ENCODE measurements around the gene ITPK1. TPM values are rescaled to one million over a fixed set of nuclear protein-coding genes. Genes with fewer than 3 reads are reported as not detected.

The ITPK1 gene
- total RNA-seq, 1 experiment from 2014 or later, result 25.9 TPM

DNA sequence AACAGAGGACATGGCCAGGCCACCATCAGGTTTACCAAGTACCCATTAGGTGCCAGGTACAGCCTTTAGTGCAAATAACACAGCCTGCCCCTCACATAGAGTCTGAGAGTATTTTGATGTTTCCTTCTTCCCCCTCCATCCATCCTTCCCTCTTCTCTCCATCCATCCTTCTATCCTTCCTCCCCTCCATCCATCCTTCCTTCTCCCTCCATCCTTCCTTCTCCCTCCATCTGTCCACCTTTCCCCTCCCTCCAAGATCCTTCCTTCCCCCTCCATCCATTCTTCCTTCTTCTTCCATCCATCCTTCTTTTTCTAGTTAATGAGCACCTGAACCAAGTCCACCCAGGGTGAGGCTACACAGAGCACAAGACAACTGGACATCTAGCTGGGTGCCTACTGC, 39.8 kb downstream of the ITPK1 start:
- in situ Hi-C loops (cut with HindIII; ENCODE audit: low pct_unique_long_range_greater_than_20kb, low sequenced_read_pairs), result no loop called here
- Histone ChIP-seq H3K4me1 (ENCODE audit: control insufficient read depth, insufficient read depth, low read length) (no peaks in the 10 kb centered on the region), H3K27ac (ENCODE audit: low read length) (no peak overlapping the region), H3K9me3 (ENCODE audit: control insufficient read depth, insufficient read depth, low read depth, low read length) (no peaks in the 10 kb centered on the region), H3K4me3 (ENCODE audit: low read depth in 2 of 2, low read length in 2 of 2) (no peak overlapping the region), H3K36me3 (ENCODE audit: control insufficient read depth, insufficient read depth, low read length) (no peaks in the 10 kb centered on the region), H3K27me3 (ENCODE audit: control insufficient read depth, insufficient read depth, low read length) (no peaks in the 10 kb centered on the region)
- POLR2A ChIA-PET, result no interaction called here
- intact Hi-C loops (cut with micrococcal nuclease; ENCODE audit: unreplicated experiment), result no loop called here
- TF ChIP-seq POLR2AphosphoS5 (IDR thresholded peaks at IDR 0.05; ENCODE audit: low read depth, low read length), result no peak
- no peak for TF ChIP-seq CTCF (IDR thresholded peaks at IDR 0.05)
- no peak for TF ChIP-seq TCF7L2 (IDR thresholded peaks at IDR 0.05; ENCODE audit: low read depth, low read length)
- TF ChIP-seq, protein P1, sequence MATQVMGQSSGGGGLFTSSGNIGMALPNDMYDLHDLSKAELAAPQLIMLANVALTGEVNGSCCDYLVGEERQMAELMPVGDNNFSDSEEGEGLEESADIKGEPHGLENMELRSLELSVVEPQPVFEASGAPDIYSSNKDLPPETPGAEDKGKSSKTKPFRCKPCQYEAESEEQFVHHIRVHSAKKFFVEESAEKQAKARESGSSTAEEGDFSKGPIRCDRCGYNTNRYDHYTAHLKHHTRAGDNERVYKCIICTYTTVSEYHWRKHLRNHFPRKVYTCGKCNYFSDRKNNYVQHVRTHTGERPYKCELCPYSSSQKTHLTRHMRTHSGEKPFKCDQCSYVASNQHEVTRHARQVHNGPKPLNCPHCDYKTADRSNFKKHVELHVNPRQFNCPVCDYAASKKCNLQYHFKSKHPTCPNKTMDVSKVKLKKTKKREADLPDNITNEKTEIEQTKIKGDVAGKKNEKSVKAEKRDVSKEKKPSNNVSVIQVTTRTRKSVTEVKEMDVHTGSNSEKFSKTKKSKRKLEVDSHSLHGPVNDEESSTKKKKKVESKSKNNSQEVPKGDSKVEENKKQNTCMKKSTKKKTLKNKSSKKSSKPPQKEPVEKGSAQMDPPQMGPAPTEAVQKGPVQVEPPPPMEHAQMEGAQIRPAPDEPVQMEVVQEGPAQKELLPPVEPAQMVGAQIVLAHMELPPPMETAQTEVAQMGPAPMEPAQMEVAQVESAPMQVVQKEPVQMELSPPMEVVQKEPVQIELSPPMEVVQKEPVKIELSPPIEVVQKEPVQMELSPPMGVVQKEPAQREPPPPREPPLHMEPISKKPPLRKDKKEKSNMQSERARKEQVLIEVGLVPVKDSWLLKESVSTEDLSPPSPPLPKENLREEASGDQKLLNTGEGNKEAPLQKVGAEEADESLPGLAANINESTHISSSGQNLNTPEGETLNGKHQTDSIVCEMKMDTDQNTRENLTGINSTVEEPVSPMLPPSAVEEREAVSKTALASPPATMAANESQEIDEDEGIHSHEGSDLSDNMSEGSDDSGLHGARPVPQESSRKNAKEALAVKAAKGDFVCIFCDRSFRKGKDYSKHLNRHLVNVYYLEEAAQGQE (IDR thresholded peaks at IDR 0.05; ENCODE audit: insufficient read depth in 1 of 2, low read depth in 2 of 2, low read length in 1 of 2), result no peak
- TF ChIP-seq SIN3A (IDR thresholded peaks at IDR 0.05; ENCODE audit: borderline replicate concordance, insufficient read depth, low read depth, low read length), result no peak
- no TSS peak for BruUV-seq (replicated peaks)
- DNase-seq (ENCODE audit: low read depth, low spot score), result no peak
- no peak for ATAC-seq
- CTCF ChIA-PET, result no interaction called here

DNA sequence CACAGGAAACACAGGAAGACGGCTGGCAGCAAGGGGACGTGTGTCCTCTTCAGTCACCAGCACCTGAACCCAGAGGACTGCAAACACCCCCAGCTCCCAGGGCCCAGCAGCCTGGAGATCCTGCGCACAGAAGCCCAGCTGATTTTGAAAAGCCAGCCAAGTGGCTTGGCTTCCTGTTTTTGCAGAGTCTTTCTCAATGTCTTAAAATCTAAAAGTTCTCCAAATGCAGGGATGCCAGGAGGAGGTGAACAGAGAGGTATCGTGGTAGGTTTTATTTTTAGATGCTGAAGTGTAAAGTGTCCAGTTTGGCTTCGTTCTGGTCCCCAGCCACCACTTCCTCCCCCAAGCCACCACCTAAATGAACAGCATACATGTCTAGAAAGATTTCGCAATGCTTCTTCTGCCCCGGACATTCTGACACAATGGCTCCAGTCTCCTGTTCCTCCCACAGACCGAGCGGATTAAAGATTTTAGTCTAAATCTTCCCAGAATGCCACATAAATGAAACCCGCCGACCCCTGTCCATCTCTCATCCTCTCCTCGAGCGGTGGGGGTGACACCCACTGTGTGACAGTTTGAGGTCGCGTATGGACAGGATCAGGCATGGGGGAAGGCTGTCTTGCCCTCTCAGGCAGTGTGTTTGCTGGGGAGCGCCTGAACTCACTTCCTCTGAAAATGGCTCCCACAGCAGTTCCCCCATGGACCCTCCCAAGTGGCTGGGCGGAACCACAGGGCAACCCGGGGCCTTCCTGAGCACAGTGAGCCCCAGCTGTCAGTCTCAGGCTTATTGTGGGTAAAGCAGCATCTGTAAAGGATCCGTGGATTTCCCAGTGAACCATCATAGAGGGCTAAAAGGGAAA, 41.6 kb downstream of the ITPK1 start:
- no TSS peak for BruUV-seq (replicated peaks)
- no peaks in the 10 kb centered on the region for H3K4me1 ChIP-seq (ENCODE audit: control insufficient read depth, insufficient read depth, low read length)
- no peak for DNase-seq (ENCODE audit: low read depth, low spot score)
- in situ Hi-C loops (cut with HindIII; ENCODE audit: low pct_unique_long_range_greater_than_20kb, low sequenced_read_pairs), result no loop called here
- no peak overlapping the region for H3K27ac ChIP-seq (ENCODE audit: low read length)
- CTCF ChIA-PET, result no interaction called here
- TF ChIP-seq POLR2AphosphoS5 (IDR thresholded peaks at IDR 0.05; ENCODE audit: low read depth, low read length), result no peak
- no peak for TF ChIP-seq CTCF (IDR thresholded peaks at IDR 0.05)
- TF ChIP-seq SIN3A (IDR thresholded peaks at IDR 0.05; ENCODE audit: borderline replicate concordance, insufficient read depth, low read depth, low read length), result no peak
- TF ChIP-seq, protein P1 (IDR thresholded peaks at IDR 0.05; ENCODE audit: insufficient read depth in 1 of 2, low read depth in 2 of 2, low read length in 1 of 2), result no peak
- TF ChIP-seq TCF7L2 (IDR thresholded peaks at IDR 0.05; ENCODE audit: low read depth, low read length), result no peak
- H3K36me3 ChIP-seq (ENCODE audit: control insufficient read depth, insufficient read depth, low read length), result no peaks in the 10 kb centered on the region
- no peaks in the 10 kb centered on the region for H3K9me3 ChIP-seq (ENCODE audit: control insufficient read depth, insufficient read depth, low read depth, low read length)
- POLR2A ChIA-PET, result no interaction called here
- H3K27me3 ChIP-seq (ENCODE audit: control insufficient read depth, insufficient read depth, low read length), result no peaks in the 10 kb centered on the region
- no peak overlapping the region for H3K4me3 ChIP-seq (ENCODE audit: low read depth in 2 of 2, low read length in 2 of 2)
- intact Hi-C loops (cut with micrococcal nuclease; ENCODE audit: unreplicated experiment), result no loop called here
- ATAC-seq, result no peak

All from Panc1 (cell line).